ENCODE results near the gene IGF2BP2. TPM values are rescaled to one million over a fixed set of nuclear protein-coding genes. Genes with fewer than 3 reads are reported as not detected.

IGF2BP2 gene
- total and polyA plus RNA-seq, 9 of the 15 experiments (the other 6 are each of a cell fraction or from before 2014, with no cell fraction given) = 3.2 to 59.6 (median 30.5) TPM

- TF ChIP-seq MGA (IDR thresholded peaks at IDR 0.05) (no peak), CBX3 (IDR thresholded peaks at IDR 0.05; ENCODE audit: borderline replicate concordance in 1 of 2, low read length in 2 of 2) (peak in 1 of 2 experiments; percentile 52; a peak in 1 of 3 replicates), NR2C1 (IDR thresholded peaks at IDR 0.05) (peak; percentile 47; the same call in 1 of the 2 replicates), NR2C1 (tag; IDR thresholded peaks at IDR 0.05) (0 out of 2 replicates have a peak, but pooled peaks have one; percentile 30), HLTF (IDR thresholded peaks at IDR 0.05) (no peak), ETV5 (CRISPR knock-in tag; IDR thresholded peaks at IDR 0.05; ENCODE audit: low read depth) (no peak), ZNF274 (IDR thresholded peaks at IDR 0.05; ENCODE audit: borderline replicate concordance, low read depth, low read length) (no peak), HDAC8 (tag; IDR thresholded peaks at IDR 0.05) (no peak), JUND (IDR thresholded peaks at IDR 0.05; ENCODE audit: borderline replicate concordance, low read depth, low read length) (peak; percentile 42; the same call in 1 of the 2 replicates), JUND (tag; IDR thresholded peaks at IDR 0.05; ENCODE audit: borderline replicate concordance, low read depth, low read length) (no peak; the same call in 2 of the 3 replicates), CBFA2T3 (IDR thresholded peaks at IDR 0.05) (peak; percentile 85), MTA2 (IDR thresholded peaks at IDR 0.05; ENCODE audit: low read depth) (peak; percentile 62), ELF2 (CRISPR knock-in tag; IDR thresholded peaks at IDR 0.05) (no peak), GTF2A2 (tag; IDR thresholded peaks at IDR 0.05) (no peak), FOS (IDR thresholded peaks at IDR 0.05; ENCODE audit: extremely low read depth, insufficient read length) (no peak), MTF1 (CRISPR knock-in tag; IDR thresholded peaks at IDR 0.05; ENCODE audit: borderline replicate concordance) (no peak), TRIM24 (IDR thresholded peaks at IDR 0.05) (peak; percentile 51 to 61; a peak in 2 of 4 replicates), KDM4B (IDR thresholded peaks at IDR 0.05; ENCODE audit: borderline replicate concordance in 2 of 2, low read depth in 1 of 2) (no peak), MEIS2 (IDR thresholded peaks at IDR 0.05; ENCODE audit: partially characterized antibody) (peak; percentile 91), ATF1 (CRISPR knock-in tag; IDR thresholded peaks at IDR 0.05) (no peak), ATF1 (tag; IDR thresholded peaks at IDR 0.05) (no peak), NFRKB (IDR thresholded peaks at IDR 0.05; ENCODE audit: low read depth) (no peak)
These were observed 90.1 kb downstream of the IGF2BP2 start (continued) for GRCh38 chr3:185734725-185735096.
